ENCODE results near the gene TCAP.

The TCAP gene

DNA sequence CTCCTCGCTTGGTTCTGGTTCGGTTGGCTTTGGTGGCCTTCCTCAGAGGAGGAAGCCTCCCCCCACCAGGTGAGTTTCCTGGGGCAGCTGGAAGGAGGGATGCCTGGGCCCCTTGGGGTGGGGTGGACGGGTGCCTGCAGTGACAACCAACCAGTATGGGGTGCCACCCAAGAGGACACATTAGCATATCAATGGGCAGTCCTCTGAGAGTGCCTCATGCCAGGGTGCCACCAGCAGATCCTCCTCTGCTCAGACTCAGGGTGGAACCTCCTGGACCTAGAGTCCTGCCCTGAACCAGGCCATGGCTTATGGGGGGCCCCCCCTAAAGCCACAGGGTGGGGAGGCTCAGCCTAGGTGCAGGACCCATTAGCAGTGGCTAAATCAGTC, 35.7 kb upstream of the TCAP start:
- DNase-seq, result no peak

DNA sequence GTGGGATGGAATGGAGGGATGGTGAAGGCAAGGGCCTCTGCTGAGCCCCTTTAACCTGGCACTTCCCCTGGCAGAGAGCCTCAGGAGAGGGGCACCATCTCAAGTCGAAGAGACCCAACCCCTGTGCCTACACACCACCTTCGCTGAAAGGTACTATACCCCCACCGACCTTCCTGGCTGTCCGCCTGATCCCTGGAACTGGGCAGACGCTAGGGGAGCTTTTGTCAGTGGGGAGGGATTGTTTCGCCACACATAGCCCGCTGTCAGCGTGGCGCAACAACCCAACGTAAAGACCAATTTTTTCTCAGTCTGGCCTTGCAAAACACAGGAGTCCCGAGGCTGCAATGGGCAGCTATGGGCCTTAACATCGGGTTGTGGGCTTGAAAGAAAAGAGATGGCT, 35.3 kb upstream of the TCAP start:
- DNase-seq, result no peak

DNA sequence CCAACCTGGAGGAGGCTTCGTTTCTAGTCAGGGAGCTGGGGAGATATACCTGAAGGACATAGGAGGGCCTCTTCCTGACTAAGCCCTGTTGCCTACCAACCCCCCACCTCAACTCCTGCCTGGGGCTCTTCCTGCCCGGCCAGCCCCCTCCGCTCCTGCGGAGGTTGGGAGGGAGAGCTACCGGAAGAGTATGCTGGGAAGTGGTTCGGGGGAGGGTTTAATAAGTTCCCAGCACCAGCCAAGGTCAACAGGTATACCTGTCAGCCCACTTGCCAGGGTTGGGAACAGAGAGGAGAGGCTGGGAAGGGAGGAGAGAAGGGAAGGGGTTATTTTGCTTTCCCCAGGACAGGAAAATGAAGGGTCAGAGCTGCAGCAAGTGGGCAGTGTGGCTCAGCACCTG, 33.7 kb upstream of the TCAP start:
- no peak for DNase-seq

DNA sequence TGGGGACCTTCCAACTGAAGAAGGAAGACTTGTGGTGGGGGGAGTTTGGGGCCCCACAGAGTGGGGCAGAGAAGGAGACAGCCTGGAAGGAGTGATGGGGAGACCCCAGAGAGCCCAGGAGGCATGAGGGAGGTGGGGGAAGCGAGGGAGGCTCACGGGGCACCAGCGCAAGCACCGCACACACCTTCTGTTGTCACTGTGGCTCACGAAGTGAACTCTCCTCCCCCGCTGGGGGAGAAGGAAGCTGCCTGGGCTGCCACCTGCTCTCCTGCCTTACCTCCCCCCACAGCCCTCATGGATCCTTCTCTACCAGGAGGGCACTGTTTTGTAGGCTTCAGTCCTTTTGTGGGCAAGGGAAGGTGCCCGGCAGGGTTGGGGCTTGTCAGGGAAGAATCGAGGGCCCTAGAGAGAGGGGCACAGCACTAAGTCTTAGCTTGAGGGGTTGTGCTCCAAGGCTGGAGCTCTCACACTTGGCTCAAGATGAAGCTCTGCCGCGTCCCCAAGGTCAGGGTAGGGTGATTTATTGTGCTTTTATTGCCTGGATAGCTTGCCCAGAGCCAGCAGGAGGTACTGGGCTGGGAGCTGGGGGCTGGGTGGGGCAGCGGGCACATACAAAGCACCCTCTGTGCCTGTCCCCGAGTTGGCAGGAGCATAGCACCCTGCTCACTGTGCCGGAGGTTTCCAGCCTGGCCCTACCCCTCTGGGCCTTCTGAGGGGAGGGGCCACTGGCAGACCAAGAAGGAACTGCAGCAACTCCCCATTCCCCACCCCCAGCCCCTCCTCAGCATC, 32.8 kb upstream of the TCAP start:
- DNase-seq, result no peak

GRCh38 chr17:39633570-39634183, 31.5 kb upstream of the TCAP start:
- DNase-seq, result no peak

GRCh38 chr17:39634384-39634871, 30.7 kb upstream of the TCAP start:
- DNase-seq, result no peak

GRCh38 chr17:39635614-39636176, 29.5 kb upstream of the TCAP start:
- DNase-seq, result no peak

DNA sequence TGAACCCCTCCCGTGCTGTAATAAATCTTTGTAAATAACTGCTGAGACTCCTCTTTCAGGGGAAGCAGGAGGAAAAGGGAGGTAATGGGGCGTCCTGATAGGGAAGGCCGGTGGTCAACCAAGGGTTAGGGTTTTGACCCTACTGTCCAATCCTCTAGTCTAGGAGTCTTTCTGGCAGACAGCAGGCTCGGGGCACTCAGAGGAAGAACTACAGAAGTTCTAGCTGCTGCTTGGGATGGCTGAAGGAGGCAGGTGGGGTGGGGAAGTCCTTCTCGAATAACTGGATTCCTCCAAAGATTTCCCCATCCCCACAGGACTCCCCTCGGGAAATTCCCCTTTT, 28.6 kb upstream of the TCAP start:
- DNase-seq, result no peak

DNA sequence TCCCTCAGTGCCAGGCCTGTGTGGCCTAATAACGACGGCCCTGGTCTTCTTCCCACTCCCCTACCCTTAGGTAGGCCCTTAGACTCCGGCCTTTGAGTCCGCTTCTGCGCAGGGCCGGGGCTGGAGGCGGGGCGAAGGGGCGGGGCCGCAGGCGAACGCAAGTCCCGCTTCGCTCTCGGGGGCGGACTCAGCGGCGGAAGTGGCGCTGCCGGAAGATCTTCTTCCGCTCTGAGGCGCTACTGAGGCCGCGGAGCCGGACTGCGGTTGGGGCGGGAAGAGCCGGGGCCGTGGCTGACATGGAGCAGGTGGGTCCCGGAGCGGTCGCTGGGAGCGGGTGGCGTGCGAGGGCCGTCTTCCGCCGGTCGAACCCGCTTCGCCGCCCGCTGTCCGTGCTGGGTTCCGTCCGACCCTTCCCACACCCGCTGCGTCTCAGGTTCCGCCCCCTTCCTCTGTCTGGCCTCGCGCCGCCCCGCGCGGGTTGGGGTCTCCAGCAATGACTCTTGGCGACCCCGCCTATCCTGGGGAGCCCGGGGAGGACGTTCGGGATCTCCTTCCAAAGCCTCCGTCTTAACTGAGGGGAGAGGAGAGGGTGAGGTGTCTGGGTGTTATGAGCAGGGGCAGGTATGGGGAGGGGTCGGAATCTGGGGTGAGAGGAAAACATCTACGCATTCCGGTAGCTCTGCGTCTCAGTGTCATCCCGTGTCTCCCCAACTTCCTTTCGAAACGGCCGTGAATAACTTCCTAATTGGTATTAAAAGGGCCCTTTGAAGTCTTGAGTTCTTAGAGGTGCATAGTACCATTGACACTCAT, 28.0 kb upstream of the TCAP start, which contains the start of gene STARD3:
TSS of gene STARD3 (plus strand) at position 218 of the 810 bp plus-strand sequence. CDS start 16,388 bp downstream, outside the sequence.
- peak; percentile 94 for DNase-seq

- DNase-seq, result no peak
Measured at GRCh38 chr17:39638317-39638716, 26.8 kb upstream of the TCAP start.

GRCh38 chr17:39639043-39639442, 26.1 kb upstream of the TCAP start:
- no peak for DNase-seq

DNA sequence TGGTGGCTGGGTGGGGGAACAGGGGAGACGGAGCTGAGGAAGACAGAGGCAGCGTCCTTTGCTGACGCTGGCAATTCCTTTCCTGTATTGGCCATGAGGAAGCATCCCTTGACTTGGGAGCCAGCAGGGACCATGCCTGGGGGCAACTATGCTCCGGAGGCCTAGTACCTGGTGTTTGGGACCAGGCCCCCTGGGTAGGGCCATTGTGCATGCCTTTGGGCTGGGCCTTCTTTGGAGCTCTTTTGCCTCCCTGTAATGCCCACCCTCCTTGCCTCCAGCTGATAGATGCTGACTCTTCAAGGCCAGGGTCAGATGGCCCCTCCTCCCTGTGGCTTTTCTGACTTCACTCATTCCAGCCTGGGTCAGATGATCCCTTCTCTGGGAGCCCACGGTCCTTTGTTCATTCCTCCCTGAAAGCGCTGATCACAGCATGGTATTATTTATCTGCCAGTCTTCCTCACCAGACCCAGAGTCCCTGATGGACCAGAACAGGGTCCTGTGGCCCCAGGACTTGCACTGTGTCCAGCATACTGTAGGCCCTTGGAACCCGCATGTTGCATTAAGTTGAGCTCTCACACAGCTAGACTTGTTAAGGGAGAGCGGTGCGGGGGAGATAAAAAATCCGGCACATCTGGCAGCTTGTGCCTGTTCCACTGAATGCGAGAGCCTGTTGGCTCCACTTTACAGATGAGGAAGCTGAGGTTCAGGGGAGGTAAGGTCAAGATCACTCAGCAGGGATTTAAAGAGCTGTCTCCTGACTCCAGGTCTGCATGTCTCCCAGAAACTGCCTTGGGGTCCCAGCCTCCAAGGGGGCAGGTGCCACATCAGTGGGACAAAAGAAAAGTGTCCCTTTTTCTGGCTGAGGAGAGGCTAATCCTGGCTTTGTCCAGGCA, 25.3 kb upstream of the TCAP start:
- no peak for DNase-seq

- no peak for DNase-seq
Measured at GRCh38 chr17:39640591-39641031, 24.5 kb upstream of the TCAP start.

DNA sequence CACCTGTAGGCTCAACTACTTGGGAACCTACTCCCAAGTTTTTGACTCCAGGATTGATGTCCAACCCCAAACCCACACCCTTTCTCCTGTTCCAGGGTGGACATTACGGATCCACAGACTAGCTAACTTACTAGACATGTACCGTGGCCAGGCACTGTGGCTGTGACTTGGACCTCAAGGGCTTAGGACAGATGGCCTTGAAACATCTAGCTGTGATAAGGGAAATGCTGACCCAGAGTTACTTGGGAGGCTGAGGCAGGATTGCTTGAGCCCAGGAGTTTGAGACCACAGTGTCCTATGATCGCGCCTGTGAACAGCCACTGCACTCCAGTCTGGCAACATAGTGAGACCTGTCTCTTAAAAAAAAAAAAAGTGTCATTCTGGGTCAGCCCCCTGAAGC, 24.1 kb upstream of the TCAP start:
- DNase-seq, result no peak

GRCh38 chr17:39641883-39642282, 23.3 kb upstream of the TCAP start:
- no peak for DNase-seq

GRCh38 chr17:39642291-39643074, 22.7 kb upstream of the TCAP start:
- DNase-seq, result no peak

DNA sequence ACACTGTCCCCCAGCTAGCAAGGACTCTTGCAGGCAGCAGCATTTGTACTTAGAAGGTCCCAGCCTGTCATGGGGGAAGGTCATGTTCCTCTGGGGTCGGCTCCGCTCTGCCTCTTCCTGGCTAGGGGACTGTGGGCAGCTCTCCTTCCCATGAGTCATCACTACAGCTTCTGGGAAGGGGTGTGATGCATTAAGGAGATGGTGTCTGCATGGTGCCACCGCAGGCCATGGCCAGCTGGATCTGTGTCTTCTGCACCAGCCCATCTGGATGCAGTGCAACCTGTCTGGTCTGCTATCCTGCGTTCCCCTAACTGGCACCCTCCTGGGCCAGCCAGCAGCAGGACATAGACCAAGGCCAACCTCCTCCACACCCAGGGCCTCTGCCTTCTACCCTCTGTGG, 21.9 kb upstream of the TCAP start:
- no peak for DNase-seq

- no peak for DNase-seq
Measured at GRCh38 chr17:39647256-39647655, 17.9 kb upstream of the TCAP start.

DNA sequence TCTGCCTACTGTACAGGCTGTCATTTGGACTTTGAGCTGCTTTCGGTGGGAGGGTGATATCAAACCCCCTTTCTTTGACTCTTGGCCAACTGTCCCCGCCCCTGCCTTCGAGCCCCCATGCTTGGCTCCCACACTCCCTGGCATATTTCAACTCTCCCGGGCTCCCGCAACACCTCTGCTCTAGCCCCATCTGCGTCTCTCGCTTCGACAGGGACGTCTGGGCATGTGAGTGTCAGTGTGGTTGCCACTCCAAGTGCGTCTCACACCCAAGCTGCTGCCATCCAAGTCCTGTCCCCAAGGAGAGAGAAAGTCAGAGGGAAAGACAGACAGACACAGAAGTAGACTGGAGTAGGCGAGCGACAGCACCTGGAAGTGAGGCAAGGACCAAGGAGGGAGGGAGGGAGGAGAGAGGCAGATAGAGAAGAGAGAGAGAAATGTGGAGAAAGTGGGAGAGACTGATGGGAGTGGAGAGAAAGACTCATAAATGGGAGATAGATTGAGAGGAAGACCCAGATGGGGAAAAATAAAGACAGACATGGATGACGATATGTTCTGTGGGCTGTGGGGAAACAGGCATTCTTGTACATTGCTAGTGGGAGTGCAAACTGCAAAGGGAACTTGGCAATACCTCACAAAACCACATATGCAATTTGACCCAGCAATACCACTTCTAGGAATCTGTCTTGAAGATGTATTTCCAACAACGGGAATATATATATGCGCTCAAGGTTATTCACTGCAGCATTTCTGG, 16.4 kb upstream of the TCAP start:
- DNase-seq, result no peak

GRCh38 chr17:39650121-39650579, 15.0 kb upstream of the TCAP start:
- no peak for DNase-seq
